Pancreas (tissue), 10 donors: ENCODE results near the gene PIP4P1. TPM values are rescaled to one million over a fixed set of nuclear protein-coding genes. Genes with fewer than 3 reads are reported as not detected.

Experiments used
- ATAC-seq, 4 donors: fragments of 200-7000 bp; cut with Tn5 transposase; one replicate each; pipeline versions ENCODE4 v1.8.0 to v1.9.1; 2020; ENCODE audit warnings: mild to moderate bottlenecking in 4 of 4, moderate library complexity in 4 of 4
- DNase-seq, 6 donors: peaks; one replicate each; pipeline ENCODE4 v3.0.0-alpha.2; 2020
- FAIRE-seq: peaks from 2 replicates; lab custom pipeline; 2012; peaks lifted over from hg19 to GRCh38; lab: Jason Lieb, UNC
- H3K27ac ChIP-seq, 4 donors: fragments of 200-600 bp; sonication (generic); 1 replicate in 3 of 4; 2 replicates in 1 of 4; pipeline versions ENCODE4 v1.5.0 to v1.8.0; 2020
- H3K27me3 ChIP-seq, 4 donors: fragments of 200-600 bp; one replicate each; pipeline ENCODE4 v1.8.0; 2021
- H3K36me3 ChIP-seq, 3 donors: fragments of 200-600 bp; sonication (generic) in 1 of 3; one replicate each; pipeline versions ENCODE4 v1.5.0 to v1.8.0; 2020 to 2021
- H3K4me1 ChIP-seq, 3 donors: fragments of 200-600 bp; one replicate each; pipeline ENCODE4 v1.8.0; 2021
- H3K4me3 ChIP-seq, 4 donors: fragments of 200-600 bp; sonication (generic) in 2 of 4; one replicate each; pipeline versions ENCODE4 v1.5.0 to v1.8.0; 2020 to 2021
- H3K9me3 ChIP-seq, 4 donors: fragments of 200-600 bp; one replicate each; pipeline ENCODE4 v1.8.0; 2021
- WGBS, 2 donors: extraction: QIAGEN DNeasy Blood & Tissue Kit; methylation state at CpG; one replicate each; pipeline ENCODE4 v1.1.7; 2013; 5-methylcytosine and 5-hydroxymethylcytosine counted together
- intact Hi-C, 3 donors: fragments of 100-400 bp; cut with DNase I; formaldehyde crosslinking; loops; one replicate each; pipeline versions ENCODE4 v1.11.1 to v1.14.2; 2022
- polyA plus RNA-seq, 2 donors: library from polyadenylated mRNA; stranded (reverse); fragments of 200-250 nt; gene quantifications; one replicate each; pipeline ENCODE4 v1.2.3, GENCODE V29; 2013
- total RNA-seq, 6 donors: library from RNA; stranded (reverse); fragmentation: NEBNext Ultra II Directional in 4 of 6; extraction: Animal tissue kit (Norgen Biotek cat#: 25700) in 4 of 6; gene quantifications; one replicate each; pipeline versions ENCODE4 v1.2.1 to v1.2.4, GENCODE V29; 2021 to 2023
- TF ChIP-seq, protein P1 (sequence below), 4 donors: fragments of 200-600 bp; sonication (generic) in 3 of 4; IDR thresholded peaks; one replicate each; pipeline versions ENCODE4 v1.5.0 to v1.8.0; 2021; ENCODE audit warnings: antibody characterized with exemption in 4 of 4
- donor health status: healthy with polysubstance abuse.
- donor health status: DM: no; HTN: no; CAD: no; lungs with moderate emphysema.
- donor health status: DM: no; HTN: no; CAD: no.
- donor health status: control.
- donor health status: control.
- donor health status: Bipolar disorder and iron deficiency.
- donor health status: DM: yes; HTN: yes; CAD: no.
- donor health status: DM: no; HTN: no; CAD: no.
- donor health status: DM: no; HTN: no; CAD: no.
- donor health status: DM: yes; HTN: yes; CAD: no.

The PIP4P1 gene
- total and polyA plus RNA-seq, 8 donors = 8.9 to 38.2 (median 15.7) TPM

- peak within 1 kb of the TSS; percentile 74 to 92 (median 88) for H3K27ac ChIP-seq
- no peaks in the 10 kb centered on the region for H3K27me3 ChIP-seq
- FAIRE-seq = no peak
- DNase-seq = peak; percentile 84 to 93 (median 87)
- peaks cover 9 to 14% (median 11%) of the 10 kb centered on the region in 3 donors for H3K4me1 ChIP-seq
- TF ChIP-seq, protein P1, sequence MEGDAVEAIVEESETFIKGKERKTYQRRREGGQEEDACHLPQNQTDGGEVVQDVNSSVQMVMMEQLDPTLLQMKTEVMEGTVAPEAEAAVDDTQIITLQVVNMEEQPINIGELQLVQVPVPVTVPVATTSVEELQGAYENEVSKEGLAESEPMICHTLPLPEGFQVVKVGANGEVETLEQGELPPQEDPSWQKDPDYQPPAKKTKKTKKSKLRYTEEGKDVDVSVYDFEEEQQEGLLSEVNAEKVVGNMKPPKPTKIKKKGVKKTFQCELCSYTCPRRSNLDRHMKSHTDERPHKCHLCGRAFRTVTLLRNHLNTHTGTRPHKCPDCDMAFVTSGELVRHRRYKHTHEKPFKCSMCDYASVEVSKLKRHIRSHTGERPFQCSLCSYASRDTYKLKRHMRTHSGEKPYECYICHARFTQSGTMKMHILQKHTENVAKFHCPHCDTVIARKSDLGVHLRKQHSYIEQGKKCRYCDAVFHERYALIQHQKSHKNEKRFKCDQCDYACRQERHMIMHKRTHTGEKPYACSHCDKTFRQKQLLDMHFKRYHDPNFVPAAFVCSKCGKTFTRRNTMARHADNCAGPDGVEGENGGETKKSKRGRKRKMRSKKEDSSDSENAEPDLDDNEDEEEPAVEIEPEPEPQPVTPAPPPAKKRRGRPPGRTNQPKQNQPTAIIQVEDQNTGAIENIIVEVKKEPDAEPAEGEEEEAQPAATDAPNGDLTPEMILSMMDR (IDR thresholded peaks at IDR 0.05) = no peak
- peak; percentile 95 to 97 (median 96) for ATAC-seq
- intact Hi-C loops = no loop called here
- WGBS, 2 donors = 0 to 1% methylated on average over 42 to 43 of the region's 43 CpGs
- peak within 1 kb of the TSS; percentile 40 to 99 (median 78) for H3K4me3 ChIP-seq
- H3K36me3 ChIP-seq = peaks cover 0 to 3% (median 0%) of the 10 kb centered on the region in 3 donors
- H3K9me3 ChIP-seq = no peaks in the 10 kb centered on the region
Measured at GRCh38 chr14:20412876-20413743, 48.1 kb downstream of the PIP4P1 start, which contains the start of gene TEP1. TEP1 (minus strand) TSS chr14:20413501; CDS start chr14:20408439, 5,062 bp downstream.

DNA sequence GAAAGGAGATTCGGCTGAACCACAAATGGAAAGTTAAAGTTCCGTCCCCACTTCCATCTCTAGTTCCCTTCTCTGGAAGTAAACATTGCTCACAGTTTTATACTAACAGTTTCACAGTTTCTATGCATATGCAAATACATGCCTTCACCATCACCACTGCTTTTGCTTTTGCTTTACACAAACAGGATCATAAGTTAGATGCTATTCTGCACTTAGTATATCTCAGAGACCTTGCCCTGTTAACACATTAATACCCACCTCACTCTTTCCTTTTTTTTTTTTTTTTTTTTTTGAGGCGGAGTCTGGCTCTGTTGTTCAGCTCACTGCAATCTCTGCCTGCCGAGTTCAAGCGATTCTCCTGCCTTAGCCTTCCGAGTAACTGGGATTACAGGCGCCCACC lies 48.8 kb downstream of the PIP4P1 start:
- Histone ChIP-seq H3K27me3 (no peaks in the 10 kb centered on the region), H3K4me1 (peaks cover 4 to 8% (median 7%) of the 10 kb centered on the region in 3 donors), H3K27ac (peak overlapping the region in 2 of 4 donors; percentile 74 to 88), H3K4me3 (peak overlapping the region in 3 of 4 donors; percentile 40 to 78 (median 77)), H3K36me3 (peaks cover 0 to 8% (median 0%) of the 10 kb centered on the region in 3 donors), H3K9me3 (no peaks in the 10 kb centered on the region)
- ATAC-seq (peak in 3 of 4 donors; percentile 2 to 5 (median 2)), DNase-seq (no peak), FAIRE-seq (no peak)
- intact Hi-C loops = no loop called here
- WGBS, 2 donors = 5 to 9% methylated on average over 7 of the region's 7 CpGs
- TF ChIP-seq, protein P1 (IDR thresholded peaks at IDR 0.05) = no peak

- Histone ChIP-seq H3K9me3 (no peaks in the 10 kb centered on the region), H3K27ac (no peak overlapping the region), H3K4me3 (no peak overlapping the region), H3K36me3 (peaks cover 0 to 19% (median 0%) of the 10 kb centered on the region in 3 donors), H3K4me1 (peaks cover 0 to 4% (median 4%) of the 10 kb centered on the region in 3 donors), H3K27me3 (no peaks in the 10 kb centered on the region)
- TF ChIP-seq, protein P1 (IDR thresholded peaks at IDR 0.05) = no peak
- no peak for DNase-seq
- WGBS, 2 donors = 81 to 88% methylated on average over 2 of the region's 2 CpGs
- intact Hi-C loops = loop anchor here in 1 of 3 donors (10.0 kb wide), 1 partner anchor 84 kb away; no protein-coding TSS in a partner anchor
- ATAC-seq = no peak
- FAIRE-seq = no peak
Measured at GRCh38 chr14:20409226-20409625, 52.0 kb downstream of the PIP4P1 start.

Other genes starting within 250 kb of the PIP4P1 start
- not detected for gene OR11H6, start 237.7 kb downstream of the PIP4P1 start, total RNA-seq
- not detected for gene OR11H6, start 237.7 kb downstream of the PIP4P1 start, polyA plus RNA-seq
- gene OR11H7, start 232.5 kb downstream of the PIP4P1 start, total RNA-seq = not detected
- gene OR11H7, start 232.5 kb downstream of the PIP4P1 start, polyA plus RNA-seq = not detected
- gene OR11H4, start 222.1 kb downstream of the PIP4P1 start, total RNA-seq = not detected
- not detected for gene OR11H4, start 222.1 kb downstream of the PIP4P1 start, polyA plus RNA-seq
- gene TTC5, start 155.5 kb downstream of the PIP4P1 start, total RNA-seq = 10 to 100 TPM in 1 of 6 donors, 1 to 10 TPM in 5; 6.9 to 12.9 (median 7.7) TPM
- 1 to 10 TPM; 3.7 to 5.1 TPM for gene TTC5, start 155.5 kb downstream of the PIP4P1 start, polyA plus RNA-seq
- gene CCNB1IP1, start 128.2 kb downstream of the PIP4P1 start, total RNA-seq = 10 to 100 TPM; 17.4 to 34.0 (median 25.0) TPM
- gene CCNB1IP1, start 128.2 kb downstream of the PIP4P1 start, polyA plus RNA-seq = 10 to 100 TPM; 37.4 to 55.3 TPM
- 10 to 100 TPM in 3 of 6 donors, 1 to 10 TPM in 3; 6.1 to 12.5 (median 9.8) TPM for gene PARP2, start 117.8 kb downstream of the PIP4P1 start, total RNA-seq
- gene PARP2, start 117.8 kb downstream of the PIP4P1 start, polyA plus RNA-seq = 10 to 100 TPM; 10.7 to 21.8 TPM
- gene TEP1, start 47.9 kb downstream of the PIP4P1 start, total RNA-seq = 10 to 100 TPM in 3 of 6 donors, 1 to 10 TPM in 3; 7.5 to 26.6 (median 9.6) TPM
- 10 to 100 TPM; 13.3 to 14.8 TPM for gene TEP1, start 47.9 kb downstream of the PIP4P1 start, polyA plus RNA-seq
- gene KLHL33, start 25.3 kb downstream of the PIP4P1 start, total RNA-seq = under 1 TPM; 0.08 to 0.34 (median 0.13) TPM
- gene KLHL33, start 25.3 kb downstream of the PIP4P1 start, polyA plus RNA-seq = under 1 TPM; 0.12 to 0.15 TPM
- 10 to 100 TPM; 11.4 to 16.0 (median 13.9) TPM for gene OSGEP, start 6.6 kb downstream of the PIP4P1 start, total RNA-seq
- 10 to 100 TPM; 41.2 to 69.8 TPM for gene OSGEP, start 6.6 kb downstream of the PIP4P1 start, polyA plus RNA-seq
- gene APEX1, start 6.2 kb downstream of the PIP4P1 start, total RNA-seq = 100 to 1,000 TPM in 1 of 6 donors, 10 to 100 TPM in 5; 50.9 to 107 (median 64.6) TPM
- gene APEX1, start 6.2 kb downstream of the PIP4P1 start, polyA plus RNA-seq = 10 to 100 TPM; 53.9 to 88.2 TPM
- gene PNP, start 8.0 kb upstream of the PIP4P1 start, total RNA-seq = 10 to 100 TPM in 2 of 6 donors, 1 to 10 TPM in 4; 6.2 to 17.2 (median 8.4) TPM
- 10 to 100 TPM in 1 of 2 donors, 1 to 10 TPM in 1; 9.0 to 24.0 TPM for gene PNP, start 8.0 kb upstream of the PIP4P1 start, polyA plus RNA-seq
- gene RNASE10, start 44.1 kb upstream of the PIP4P1 start, total RNA-seq = under 1 TPM in 5 of 6 donors, not detected in 1; 0.13 to 0.62 (median 0.28) TPM
- under 1 TPM in 1 of 2 donors, not detected in 1; 0.19 TPM for gene RNASE10, start 44.1 kb upstream of the PIP4P1 start, polyA plus RNA-seq
- gene RNASE9, start 99.6 kb upstream of the PIP4P1 start, total RNA-seq = not detected
- not detected for gene RNASE9, start 99.6 kb upstream of the PIP4P1 start, polyA plus RNA-seq
- gene RNASE11, start 126.6 kb upstream of the PIP4P1 start, total RNA-seq = not detected
- gene RNASE11, start 126.6 kb upstream of the PIP4P1 start, polyA plus RNA-seq = not detected
- gene RNASE12, start 129.9 kb upstream of the PIP4P1 start, total RNA-seq = not detected
- not detected for gene RNASE12, start 129.9 kb upstream of the PIP4P1 start, polyA plus RNA-seq
- gene OR6S1, start 180.3 kb upstream of the PIP4P1 start, total RNA-seq = not detected
- not detected for gene OR6S1, start 180.3 kb upstream of the PIP4P1 start, polyA plus RNA-seq
- gene RNASE4, start 223.1 kb upstream of the PIP4P1 start, total RNA-seq = 10 to 100 TPM; 13.6 to 26.7 (median 15.4) TPM
- gene RNASE4, start 223.1 kb upstream of the PIP4P1 start, polyA plus RNA-seq = 10 to 100 TPM in 1 of 2 donors, 1 to 10 TPM in 1; 9.6 to 24.7 TPM
- 10 to 100 TPM in 5 of 6 donors, 1 to 10 TPM in 1; 9.8 to 16.0 (median 13.3) TPM for gene ANG, start 227.3 kb upstream of the PIP4P1 start, total RNA-seq
- gene ANG, start 227.3 kb upstream of the PIP4P1 start, polyA plus RNA-seq = 10 to 100 TPM; 11.8 to 14.7 TPM